ENCODE measurements around the gene YIF1B. TPM values are rescaled to one million over a fixed set of nuclear protein-coding genes. Genes with fewer than 3 reads are reported as not detected.

The YIF1B gene
- total and polyA plus RNA-seq, 2 experiments from 2014 or later = 82.8 to 106 TPM

DNA sequence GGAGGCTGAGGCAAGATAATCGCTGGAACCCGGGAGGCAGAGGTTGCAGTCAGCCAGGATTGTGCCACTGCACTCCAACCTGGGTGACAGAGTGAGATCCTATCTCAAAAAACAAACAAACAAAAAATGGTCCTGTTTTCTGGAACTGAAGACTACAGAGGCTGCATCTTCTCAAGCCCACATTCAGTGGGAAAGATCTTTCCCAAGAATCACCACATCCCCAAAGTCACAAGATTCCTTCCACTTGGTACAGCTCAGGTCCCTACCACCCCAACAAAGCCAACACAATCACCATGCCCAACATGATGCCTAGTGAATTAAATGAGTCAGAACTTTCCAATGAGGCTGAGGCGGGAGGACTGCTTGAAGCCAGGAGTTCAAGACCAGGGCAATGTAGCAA is 35.1 kb upstream of the YIF1B start:
- H3K79me2 ChIP-seq (replicated peaks; ENCODE audit: insufficient read depth) = no peaks in the 10 kb centered on the region
- Mint-ChIP-seq H3K36me3 (ENCODE audit: low read depth) (no peaks in the 10 kb centered on the region; the same call in 2 of the 3 replicates), H3K4me1 (peaks cover 5% of the 10 kb centered on the region; the same call in 1 of the 3 replicates), H3K27me3 (ENCODE audit: insufficient read depth, low read depth, poor library complexity) (peaks cover 19% of the 10 kb centered on the region), H3K9me3 (no peaks in the 10 kb centered on the region), H3K27ac (no peak overlapping the region), H3K4me3 (no peak overlapping the region)
- no peaks in the 10 kb centered on the region for H3K9me2 ChIP-seq (ENCODE audit: insufficient read depth)
- no peak overlapping the region for H3K4me2 ChIP-seq
- no peaks in the 10 kb centered on the region for H4K20me1 ChIP-seq (replicated peaks; ENCODE audit: insufficient read depth)
- no peak overlapping the region for H3K27ac ChIP-seq (ENCODE audit: low read depth)
- H3K36me3 ChIP-seq (ENCODE audit: insufficient read depth) = no peaks in the 10 kb centered on the region
- DNase-seq (ENCODE audit: low spot score) (no peak), ATAC-seq (no peak)
- H3K27me3 ChIP-seq (ENCODE audit: insufficient read depth) = no peaks in the 10 kb centered on the region
- no peaks in the 10 kb centered on the region for H3K4me1 ChIP-seq (ENCODE audit: insufficient read depth)
- no peak overlapping the region for H2AFZ ChIP-seq
- TF ChIP-seq NANOG (IDR thresholded peaks at IDR 0.05; ENCODE audit: borderline replicate concordance) (no peak), CREB1 (CRISPR knock-in tag; IDR thresholded peaks at IDR 0.05; ENCODE audit: low read depth) (no peak), ZNF331 (CRISPR knock-in tag; IDR thresholded peaks at IDR 0.05; ENCODE audit: low read depth) (no peak), EZH2 (IDR thresholded peaks at IDR 0.05; ENCODE audit: low read depth, unreplicated experiment) (no peak), JUNB (IDR thresholded peaks at IDR 0.05; ENCODE audit: unreplicated experiment) (no peak), ZNF114 (CRISPR knock-in tag; IDR thresholded peaks at IDR 0.05) (no peak), STAT1 (IDR thresholded peaks at IDR 0.05; ENCODE audit: unreplicated experiment) (no peak), EZH2phosphoT487 (IDR thresholded peaks at IDR 0.05; ENCODE audit: unreplicated experiment) (no peak), POLR2AphosphoS5 (IDR thresholded peaks at IDR 0.05; ENCODE audit: low read depth) (no peak)
- TF ChIP-seq, protein P1, sequence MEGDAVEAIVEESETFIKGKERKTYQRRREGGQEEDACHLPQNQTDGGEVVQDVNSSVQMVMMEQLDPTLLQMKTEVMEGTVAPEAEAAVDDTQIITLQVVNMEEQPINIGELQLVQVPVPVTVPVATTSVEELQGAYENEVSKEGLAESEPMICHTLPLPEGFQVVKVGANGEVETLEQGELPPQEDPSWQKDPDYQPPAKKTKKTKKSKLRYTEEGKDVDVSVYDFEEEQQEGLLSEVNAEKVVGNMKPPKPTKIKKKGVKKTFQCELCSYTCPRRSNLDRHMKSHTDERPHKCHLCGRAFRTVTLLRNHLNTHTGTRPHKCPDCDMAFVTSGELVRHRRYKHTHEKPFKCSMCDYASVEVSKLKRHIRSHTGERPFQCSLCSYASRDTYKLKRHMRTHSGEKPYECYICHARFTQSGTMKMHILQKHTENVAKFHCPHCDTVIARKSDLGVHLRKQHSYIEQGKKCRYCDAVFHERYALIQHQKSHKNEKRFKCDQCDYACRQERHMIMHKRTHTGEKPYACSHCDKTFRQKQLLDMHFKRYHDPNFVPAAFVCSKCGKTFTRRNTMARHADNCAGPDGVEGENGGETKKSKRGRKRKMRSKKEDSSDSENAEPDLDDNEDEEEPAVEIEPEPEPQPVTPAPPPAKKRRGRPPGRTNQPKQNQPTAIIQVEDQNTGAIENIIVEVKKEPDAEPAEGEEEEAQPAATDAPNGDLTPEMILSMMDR (conservative IDR thresholded peaks at IDR 0.05; ENCODE audit: low read depth in 2 of 2) = no peak
- TF ChIP-seq, protein P2, sequence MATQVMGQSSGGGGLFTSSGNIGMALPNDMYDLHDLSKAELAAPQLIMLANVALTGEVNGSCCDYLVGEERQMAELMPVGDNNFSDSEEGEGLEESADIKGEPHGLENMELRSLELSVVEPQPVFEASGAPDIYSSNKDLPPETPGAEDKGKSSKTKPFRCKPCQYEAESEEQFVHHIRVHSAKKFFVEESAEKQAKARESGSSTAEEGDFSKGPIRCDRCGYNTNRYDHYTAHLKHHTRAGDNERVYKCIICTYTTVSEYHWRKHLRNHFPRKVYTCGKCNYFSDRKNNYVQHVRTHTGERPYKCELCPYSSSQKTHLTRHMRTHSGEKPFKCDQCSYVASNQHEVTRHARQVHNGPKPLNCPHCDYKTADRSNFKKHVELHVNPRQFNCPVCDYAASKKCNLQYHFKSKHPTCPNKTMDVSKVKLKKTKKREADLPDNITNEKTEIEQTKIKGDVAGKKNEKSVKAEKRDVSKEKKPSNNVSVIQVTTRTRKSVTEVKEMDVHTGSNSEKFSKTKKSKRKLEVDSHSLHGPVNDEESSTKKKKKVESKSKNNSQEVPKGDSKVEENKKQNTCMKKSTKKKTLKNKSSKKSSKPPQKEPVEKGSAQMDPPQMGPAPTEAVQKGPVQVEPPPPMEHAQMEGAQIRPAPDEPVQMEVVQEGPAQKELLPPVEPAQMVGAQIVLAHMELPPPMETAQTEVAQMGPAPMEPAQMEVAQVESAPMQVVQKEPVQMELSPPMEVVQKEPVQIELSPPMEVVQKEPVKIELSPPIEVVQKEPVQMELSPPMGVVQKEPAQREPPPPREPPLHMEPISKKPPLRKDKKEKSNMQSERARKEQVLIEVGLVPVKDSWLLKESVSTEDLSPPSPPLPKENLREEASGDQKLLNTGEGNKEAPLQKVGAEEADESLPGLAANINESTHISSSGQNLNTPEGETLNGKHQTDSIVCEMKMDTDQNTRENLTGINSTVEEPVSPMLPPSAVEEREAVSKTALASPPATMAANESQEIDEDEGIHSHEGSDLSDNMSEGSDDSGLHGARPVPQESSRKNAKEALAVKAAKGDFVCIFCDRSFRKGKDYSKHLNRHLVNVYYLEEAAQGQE (IDR thresholded peaks at IDR 0.05; ENCODE audit: unreplicated experiment) = no peak
- TF ChIP-seq, protein P3, sequence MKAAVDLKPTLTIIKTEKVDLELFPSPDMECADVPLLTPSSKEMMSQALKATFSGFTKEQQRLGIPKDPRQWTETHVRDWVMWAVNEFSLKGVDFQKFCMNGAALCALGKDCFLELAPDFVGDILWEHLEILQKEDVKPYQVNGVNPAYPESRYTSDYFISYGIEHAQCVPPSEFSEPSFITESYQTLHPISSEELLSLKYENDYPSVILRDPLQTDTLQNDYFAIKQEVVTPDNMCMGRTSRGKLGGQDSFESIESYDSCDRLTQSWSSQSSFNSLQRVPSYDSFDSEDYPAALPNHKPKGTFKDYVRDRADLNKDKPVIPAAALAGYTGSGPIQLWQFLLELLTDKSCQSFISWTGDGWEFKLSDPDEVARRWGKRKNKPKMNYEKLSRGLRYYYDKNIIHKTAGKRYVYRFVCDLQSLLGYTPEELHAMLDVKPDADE (IDR thresholded peaks at IDR 0.05) = no peak
- TF ChIP-seq, protein P4, sequence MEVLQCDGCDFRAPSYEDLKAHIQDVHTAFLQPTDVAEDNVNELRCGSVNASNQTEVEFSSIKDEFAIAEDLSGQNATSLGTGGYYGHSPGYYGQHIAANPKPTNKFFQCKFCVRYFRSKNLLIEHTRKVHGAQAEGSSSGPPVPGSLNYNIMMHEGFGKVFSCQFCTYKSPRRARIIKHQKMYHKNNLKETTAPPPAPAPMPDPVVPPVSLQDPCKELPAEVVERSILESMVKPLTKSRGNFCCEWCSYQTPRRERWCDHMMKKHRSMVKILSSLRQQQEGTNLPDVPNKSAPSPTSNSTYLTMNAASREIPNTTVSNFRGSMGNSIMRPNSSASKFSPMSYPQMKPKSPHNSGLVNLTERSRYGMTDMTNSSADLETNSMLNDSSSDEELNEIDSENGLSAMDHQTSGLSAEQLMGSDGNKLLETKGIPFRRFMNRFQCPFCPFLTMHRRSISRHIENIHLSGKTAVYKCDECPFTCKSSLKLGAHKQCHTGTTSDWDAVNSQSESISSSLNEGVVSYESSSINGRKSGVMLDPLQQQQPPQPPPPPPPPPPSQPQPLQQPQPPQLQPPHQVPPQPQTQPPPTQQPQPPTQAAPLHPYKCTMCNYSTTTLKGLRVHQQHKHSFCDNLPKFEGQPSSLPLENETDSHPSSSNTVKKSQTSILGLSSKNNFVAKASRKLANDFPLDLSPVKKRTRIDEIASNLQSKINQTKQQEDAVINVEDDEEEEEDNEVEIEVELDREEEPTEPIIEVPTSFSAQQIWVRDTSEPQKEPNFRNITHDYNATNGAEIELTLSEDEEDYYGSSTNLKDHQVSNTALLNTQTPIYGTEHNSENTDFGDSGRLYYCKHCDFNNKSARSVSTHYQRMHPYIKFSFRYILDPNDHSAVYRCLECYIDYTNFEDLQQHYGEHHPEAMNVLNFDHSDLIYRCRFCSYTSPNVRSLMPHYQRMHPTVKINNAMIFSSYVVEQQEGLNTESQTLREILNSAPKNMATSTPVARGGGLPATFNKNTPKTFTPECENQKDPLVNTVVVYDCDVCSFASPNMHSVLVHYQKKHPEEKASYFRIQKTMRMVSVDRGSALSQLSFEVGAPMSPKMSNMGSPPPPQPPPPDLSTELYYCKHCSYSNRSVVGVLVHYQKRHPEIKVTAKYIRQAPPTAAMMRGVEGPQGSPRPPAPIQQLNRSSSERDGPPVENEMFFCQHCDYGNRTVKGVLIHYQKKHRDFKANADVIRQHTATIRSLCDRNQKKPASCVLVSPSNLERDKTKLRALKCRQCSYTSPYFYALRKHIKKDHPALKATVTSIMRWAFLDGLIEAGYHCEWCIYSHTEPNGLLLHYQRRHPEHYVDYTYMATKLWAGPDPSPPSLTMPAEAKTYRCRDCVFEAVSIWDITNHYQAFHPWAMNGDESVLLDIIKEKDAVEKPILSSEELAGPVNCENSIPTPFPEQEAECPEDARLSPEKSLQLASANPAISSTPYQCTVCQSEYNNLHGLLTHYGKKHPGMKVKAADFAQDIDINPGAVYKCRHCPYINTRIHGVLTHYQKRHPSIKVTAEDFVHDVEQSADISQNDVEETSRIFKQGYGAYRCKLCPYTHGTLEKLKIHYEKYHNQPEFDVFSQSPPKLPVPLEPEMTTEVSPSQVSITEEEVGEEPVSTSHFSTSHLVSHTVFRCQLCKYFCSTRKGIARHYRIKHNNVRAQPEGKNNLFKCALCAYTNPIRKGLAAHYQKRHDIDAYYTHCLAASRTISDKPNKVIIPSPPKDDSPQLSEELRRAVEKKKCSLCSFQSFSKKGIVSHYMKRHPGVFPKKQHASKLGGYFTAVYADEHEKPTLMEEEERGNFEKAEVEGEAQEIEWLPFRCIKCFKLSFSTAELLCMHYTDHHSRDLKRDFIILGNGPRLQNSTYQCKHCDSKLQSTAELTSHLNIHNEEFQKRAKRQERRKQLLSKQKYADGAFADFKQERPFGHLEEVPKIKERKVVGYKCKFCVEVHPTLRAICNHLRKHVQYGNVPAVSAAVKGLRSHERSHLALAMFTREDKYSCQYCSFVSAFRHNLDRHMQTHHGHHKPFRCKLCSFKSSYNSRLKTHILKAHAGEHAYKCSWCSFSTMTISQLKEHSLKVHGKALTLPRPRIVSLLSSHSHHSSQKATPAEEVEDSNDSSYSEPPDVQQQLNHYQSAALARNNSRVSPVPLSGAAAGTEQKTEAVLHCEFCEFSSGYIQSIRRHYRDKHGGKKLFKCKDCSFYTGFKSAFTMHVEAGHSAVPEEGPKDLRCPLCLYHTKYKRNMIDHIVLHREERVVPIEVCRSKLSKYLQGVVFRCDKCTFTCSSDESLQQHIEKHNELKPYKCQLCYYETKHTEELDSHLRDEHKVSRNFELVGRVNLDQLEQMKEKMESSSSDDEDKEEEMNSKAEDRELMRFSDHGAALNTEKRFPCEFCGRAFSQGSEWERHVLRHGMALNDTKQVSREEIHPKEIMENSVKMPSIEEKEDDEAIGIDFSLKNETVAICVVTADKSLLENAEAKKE (CRISPR knock-in tag; IDR thresholded peaks at IDR 0.05) = no peak
- H3F3A ChIP-seq (replicated peaks; ENCODE audit: low read depth) = 0 out of 2 replicates have a peak, but pooled peaks cover 3% of the 10 kb centered on the region
- H3K4me3 ChIP-seq = no peak overlapping the region
